ENCODE data around the gene PRDM16. TPM values are rescaled to one million over a fixed set of nuclear protein-coding genes. Genes with fewer than 3 reads are reported as not detected.

The PRDM16 gene
- total RNA-seq, 1 donor from 2014 or later, result 0.43 TPM

GRCh38 chr1:3399732-3400131, 330.7 kb downstream of the PRDM16 start:
- Histone ChIP-seq H3K27me3 (ENCODE audit: insufficient read depth, low read length) (no peaks in the 10 kb centered on the region), H3K9ac (ENCODE audit: low read length) (no peak overlapping the region), H3K4me1 (ENCODE audit: insufficient read depth, low read length) (peaks cover 8% of the 10 kb centered on the region), H3K36me3 (ENCODE audit: insufficient read depth, low read length) (no peaks in the 10 kb centered on the region), H3K79me2 (ENCODE audit: insufficient read depth, low read length) (no peaks in the 10 kb centered on the region), H3K9me3 (ENCODE audit: insufficient read depth, low read depth, low read length) (no peaks in the 10 kb centered on the region), H3K27ac (ENCODE audit: low read depth, low read length) (no peak overlapping the region), H3K4me2 (ENCODE audit: low read length) (no peak overlapping the region), H4K20me1 (ENCODE audit: insufficient read depth, low read length) (peaks cover 4% of the 10 kb centered on the region), H3K4me3 (ENCODE audit: insufficient read depth, low read depth, low read length) (no peak overlapping the region), H2AFZ (ENCODE audit: low read depth, low read length) (no peak overlapping the region)
- H3K27me3 Mint-ChIP-seq (ENCODE audit: low read depth, unreplicated experiment), result peaks cover 47% of the 10 kb centered on the region
- no peak overlapping the region for H3K27ac Mint-ChIP-seq (ENCODE audit: unreplicated experiment)
- H3K9me3 Mint-ChIP-seq (ENCODE audit: unreplicated experiment), result no peaks in the 10 kb centered on the region
- TF ChIP-seq, protein P1, sequence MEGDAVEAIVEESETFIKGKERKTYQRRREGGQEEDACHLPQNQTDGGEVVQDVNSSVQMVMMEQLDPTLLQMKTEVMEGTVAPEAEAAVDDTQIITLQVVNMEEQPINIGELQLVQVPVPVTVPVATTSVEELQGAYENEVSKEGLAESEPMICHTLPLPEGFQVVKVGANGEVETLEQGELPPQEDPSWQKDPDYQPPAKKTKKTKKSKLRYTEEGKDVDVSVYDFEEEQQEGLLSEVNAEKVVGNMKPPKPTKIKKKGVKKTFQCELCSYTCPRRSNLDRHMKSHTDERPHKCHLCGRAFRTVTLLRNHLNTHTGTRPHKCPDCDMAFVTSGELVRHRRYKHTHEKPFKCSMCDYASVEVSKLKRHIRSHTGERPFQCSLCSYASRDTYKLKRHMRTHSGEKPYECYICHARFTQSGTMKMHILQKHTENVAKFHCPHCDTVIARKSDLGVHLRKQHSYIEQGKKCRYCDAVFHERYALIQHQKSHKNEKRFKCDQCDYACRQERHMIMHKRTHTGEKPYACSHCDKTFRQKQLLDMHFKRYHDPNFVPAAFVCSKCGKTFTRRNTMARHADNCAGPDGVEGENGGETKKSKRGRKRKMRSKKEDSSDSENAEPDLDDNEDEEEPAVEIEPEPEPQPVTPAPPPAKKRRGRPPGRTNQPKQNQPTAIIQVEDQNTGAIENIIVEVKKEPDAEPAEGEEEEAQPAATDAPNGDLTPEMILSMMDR (IDR thresholded peaks at IDR 0.05; ENCODE audit: insufficient read depth, low read depth, low read length), result no peak
- no peak for TF ChIP-seq EZH2 (IDR thresholded peaks at IDR 0.05; ENCODE audit: insufficient read depth, low read length)
- no peaks in the 10 kb centered on the region for H3K36me3 Mint-ChIP-seq (ENCODE audit: low read depth, unreplicated experiment)
- FAIRE-seq, result no peak
- DNase-seq (ENCODE audit: low read depth), result peak; percentile 26
- H3K4me1 Mint-ChIP-seq (ENCODE audit: low read depth, unreplicated experiment), result no peaks in the 10 kb centered on the region
- no peak overlapping the region for H3K4me3 Mint-ChIP-seq (ENCODE audit: unreplicated experiment)

- Histone ChIP-seq H3K4me3 (ENCODE audit: insufficient read depth, low read depth, low read length) (no peak overlapping the region), H4K20me1 (ENCODE audit: insufficient read depth, low read length) (no peaks in the 10 kb centered on the region), H3K4me1 (ENCODE audit: insufficient read depth, low read length) (peaks cover 8% of the 10 kb centered on the region), H3K27me3 (ENCODE audit: insufficient read depth, low read length) (no peaks in the 10 kb centered on the region), H3K9ac (ENCODE audit: low read length) (no peak overlapping the region), H2AFZ (ENCODE audit: low read depth, low read length) (no peak overlapping the region), H3K27ac (ENCODE audit: low read depth, low read length) (no peak overlapping the region), H3K36me3 (ENCODE audit: insufficient read depth, low read length) (no peaks in the 10 kb centered on the region), H3K4me2 (ENCODE audit: low read length) (no peak overlapping the region), H3K9me3 (ENCODE audit: insufficient read depth, low read depth, low read length) (no peaks in the 10 kb centered on the region), H3K79me2 (ENCODE audit: insufficient read depth, low read length) (no peaks in the 10 kb centered on the region)
- Mint-ChIP-seq H3K27ac (ENCODE audit: unreplicated experiment) (no peak overlapping the region), H3K9me3 (ENCODE audit: unreplicated experiment) (no peaks in the 10 kb centered on the region), H3K4me1 (ENCODE audit: low read depth, unreplicated experiment) (peaks cover 2% of the 10 kb centered on the region), H3K4me3 (ENCODE audit: unreplicated experiment) (no peak overlapping the region), H3K36me3 (ENCODE audit: low read depth, unreplicated experiment) (no peaks in the 10 kb centered on the region), H3K27me3 (ENCODE audit: low read depth, unreplicated experiment) (peaks cover 38% of the 10 kb centered on the region)
- DNase-seq (ENCODE audit: low read depth) (no peak), FAIRE-seq (no peak)
- TF ChIP-seq, protein P1 (IDR thresholded peaks at IDR 0.05; ENCODE audit: insufficient read depth, low read depth, low read length), result no peak
- no peak for TF ChIP-seq EZH2 (IDR thresholded peaks at IDR 0.05; ENCODE audit: insufficient read depth, low read length)
These were observed 332.7 kb downstream of the PRDM16 start for GRCh38 chr1:3401585-3402257.

Data from astrocyte (in vitro differentiated cells and primary cell).